Nephron (organoid): ENCODE data around the gene RBFOX1.

ENCODE experiments used
- H3K27ac Mint-ChIP-seq, 3 experiments: 2 replicates each; pipeline ENCODE4 v1.8.0; 2020; ENCODE audit warnings: mixed read lengths in 3 of 3, mild to moderate bottlenecking in 2 of 3, moderate library complexity in 1 of 3
- H3K27me3 Mint-ChIP-seq: 2 replicates; pipeline ENCODE4 v1.8.0; 2021; ENCODE audit warnings: low read depth, mild to moderate bottlenecking, moderate library complexity, mixed read lengths
- H3K36me3 Mint-ChIP-seq: 2 replicates; pipeline ENCODE4 v1.8.0; 2020; ENCODE audit warnings: low read depth, mixed read lengths
- H3K4me1 Mint-ChIP-seq: 2 replicates; pipeline ENCODE4 v1.8.0; 2020; ENCODE audit warnings: mixed read lengths
- H3K4me3 Mint-ChIP-seq, 3 experiments: 2 replicates each; pipeline ENCODE4 v1.8.0; 2020; ENCODE audit warnings: mild to moderate bottlenecking in 3 of 3, mixed read lengths in 3 of 3, moderate library complexity in 2 of 3
- H3K9me3 Mint-ChIP-seq: 2 replicates; pipeline ENCODE4 v1.8.0; 2020; ENCODE audit warnings: mixed read lengths
- TF ChIP-seq, protein P1 (sequence below), 3 experiments: fragments of 200-600 bp; sonication (generic); IDR thresholded peaks; one replicate each; pipeline ENCODE4 v1.5.0; 2021; ENCODE audit warnings: antibody characterized with exemption in 3 of 3; ENCODE audit not compliant: unreplicated experiment in 3 of 3

RBFOX1 gene

DNA sequence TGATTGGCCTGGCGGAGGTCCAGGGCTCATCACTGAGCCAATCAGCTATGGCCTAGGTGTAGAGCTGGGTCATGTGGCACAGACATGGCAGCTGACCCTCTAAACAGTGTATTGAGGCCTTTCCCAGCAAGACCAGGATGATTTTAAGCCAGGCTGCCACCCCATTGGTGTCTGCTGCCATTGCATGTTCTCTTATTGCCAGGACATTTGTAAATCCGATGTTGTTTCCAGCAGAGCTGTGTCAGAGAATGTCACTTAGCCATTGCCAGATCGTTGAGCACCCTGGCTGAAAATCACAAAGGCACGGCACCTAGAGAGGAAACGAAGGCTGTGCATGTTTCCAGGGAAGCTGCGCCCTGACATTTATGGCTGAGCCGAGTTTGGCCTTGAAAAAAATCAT, 33.4 kb downstream of the RBFOX1 start:
- TF ChIP-seq, protein P1, sequence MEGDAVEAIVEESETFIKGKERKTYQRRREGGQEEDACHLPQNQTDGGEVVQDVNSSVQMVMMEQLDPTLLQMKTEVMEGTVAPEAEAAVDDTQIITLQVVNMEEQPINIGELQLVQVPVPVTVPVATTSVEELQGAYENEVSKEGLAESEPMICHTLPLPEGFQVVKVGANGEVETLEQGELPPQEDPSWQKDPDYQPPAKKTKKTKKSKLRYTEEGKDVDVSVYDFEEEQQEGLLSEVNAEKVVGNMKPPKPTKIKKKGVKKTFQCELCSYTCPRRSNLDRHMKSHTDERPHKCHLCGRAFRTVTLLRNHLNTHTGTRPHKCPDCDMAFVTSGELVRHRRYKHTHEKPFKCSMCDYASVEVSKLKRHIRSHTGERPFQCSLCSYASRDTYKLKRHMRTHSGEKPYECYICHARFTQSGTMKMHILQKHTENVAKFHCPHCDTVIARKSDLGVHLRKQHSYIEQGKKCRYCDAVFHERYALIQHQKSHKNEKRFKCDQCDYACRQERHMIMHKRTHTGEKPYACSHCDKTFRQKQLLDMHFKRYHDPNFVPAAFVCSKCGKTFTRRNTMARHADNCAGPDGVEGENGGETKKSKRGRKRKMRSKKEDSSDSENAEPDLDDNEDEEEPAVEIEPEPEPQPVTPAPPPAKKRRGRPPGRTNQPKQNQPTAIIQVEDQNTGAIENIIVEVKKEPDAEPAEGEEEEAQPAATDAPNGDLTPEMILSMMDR (IDR thresholded peaks at IDR 0.05; ENCODE audit: unreplicated experiment in 3 of 3): no peak
- Mint-ChIP-seq H3K27ac (no peak overlapping the region), H3K9me3 (no peaks in the 10 kb centered on the region), H3K4me3 (no peak overlapping the region), H3K36me3 (no peaks in the 10 kb centered on the region), H3K27me3 (no peaks in the 10 kb centered on the region), H3K4me1 (peaks cover 12% of the 10 kb centered on the region)

DNA sequence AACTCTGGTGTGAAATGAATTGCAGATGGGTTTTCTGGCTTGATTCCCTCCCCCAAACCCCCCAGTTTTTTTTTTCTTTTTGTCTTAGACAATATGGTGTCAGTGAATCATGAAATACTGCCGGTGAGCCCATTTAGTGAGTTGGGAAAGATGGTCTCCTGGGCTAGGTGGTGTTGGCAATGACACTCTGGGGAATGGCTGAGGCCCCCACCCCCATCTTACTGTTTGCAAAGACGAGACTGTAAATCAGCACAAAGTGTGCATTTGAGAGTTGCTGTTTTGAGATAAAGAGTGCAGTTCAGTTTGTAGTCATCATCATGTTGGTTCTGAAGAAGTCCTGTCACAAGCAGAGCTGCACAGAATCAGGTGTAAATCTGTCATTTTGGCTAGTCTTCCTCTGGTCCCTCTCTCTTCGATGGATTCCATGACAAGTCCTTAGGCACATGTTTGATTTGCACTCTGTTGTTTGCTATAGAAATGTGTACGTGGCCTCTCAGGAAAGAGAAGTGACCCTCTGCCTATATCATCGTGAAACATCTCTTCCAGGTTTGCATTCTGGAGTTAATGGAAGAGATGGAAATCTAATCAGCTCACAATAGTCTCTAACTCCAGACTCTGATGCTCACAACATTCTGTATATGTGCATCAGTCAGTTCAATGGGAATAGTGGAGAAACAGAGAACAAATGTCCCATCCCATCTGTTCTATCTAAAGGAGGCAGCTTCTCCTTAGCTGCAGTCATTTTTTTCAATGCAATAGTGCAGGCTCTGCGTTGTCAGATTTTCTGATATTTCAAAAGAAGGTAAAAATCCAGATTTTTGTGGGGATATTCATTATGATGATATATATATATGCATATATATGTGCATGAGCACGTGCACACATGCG, 34.6 kb downstream of the RBFOX1 start:
- Mint-ChIP-seq H3K4me3 (no peak overlapping the region), H3K27me3 (no peaks in the 10 kb centered on the region), H3K27ac (no peak overlapping the region), H3K9me3 (no peaks in the 10 kb centered on the region), H3K4me1 (peaks cover 12% of the 10 kb centered on the region), H3K36me3 (no peaks in the 10 kb centered on the region)
- TF ChIP-seq, protein P1 (IDR thresholded peaks at IDR 0.05; ENCODE audit: unreplicated experiment in 3 of 3): no peak

DNA sequence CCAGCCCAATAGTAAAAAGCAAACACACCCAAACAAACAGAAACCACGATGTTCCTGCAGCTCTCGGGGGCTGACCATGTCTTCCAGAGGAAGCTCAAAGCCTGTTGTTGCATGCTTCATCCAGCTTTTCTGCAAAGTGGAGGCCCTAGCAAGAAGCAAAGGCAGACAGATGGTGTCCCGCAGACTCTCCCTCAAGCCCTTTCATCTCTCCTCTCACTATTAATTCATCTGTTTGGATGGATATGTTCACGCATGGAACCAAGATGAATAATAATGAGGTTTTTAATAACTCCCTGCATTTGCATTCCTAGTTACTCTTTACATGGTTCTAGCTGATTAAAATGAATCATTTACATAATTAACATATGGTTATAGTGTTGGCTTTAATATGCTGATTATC, 36.6 kb downstream of the RBFOX1 start:
- Mint-ChIP-seq H3K36me3 (no peaks in the 10 kb centered on the region), H3K9me3 (no peaks in the 10 kb centered on the region), H3K27ac (no peak overlapping the region), H3K4me1 (peaks cover 13% of the 10 kb centered on the region), H3K4me3 (no peak overlapping the region), H3K27me3 (no peaks in the 10 kb centered on the region)
- TF ChIP-seq, protein P1 (IDR thresholded peaks at IDR 0.05; ENCODE audit: unreplicated experiment in 3 of 3): no peak

DNA sequence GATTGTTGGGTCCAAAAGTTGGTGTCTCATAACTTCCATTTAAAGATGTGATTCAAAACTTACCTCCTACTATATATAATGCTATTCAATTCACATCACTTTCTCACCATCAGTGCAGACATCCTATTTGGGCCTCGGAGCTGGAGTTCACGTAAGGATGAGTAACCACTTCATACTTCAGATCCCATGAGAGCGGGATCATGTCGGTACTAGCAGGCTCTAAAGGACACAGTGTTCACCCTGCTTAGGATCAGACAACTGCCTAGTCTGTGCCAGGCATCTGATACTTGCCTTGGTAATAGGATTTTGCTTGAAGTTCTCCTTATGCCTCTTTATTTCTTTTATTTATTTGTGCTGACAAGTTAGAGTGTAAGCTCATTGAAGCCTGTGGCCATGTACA, 39.5 kb downstream of the RBFOX1 start:
- TF ChIP-seq, protein P1 (IDR thresholded peaks at IDR 0.05; ENCODE audit: unreplicated experiment in 3 of 3): no peak
- Mint-ChIP-seq H3K27ac (no peak overlapping the region), H3K4me1 (peaks cover 15% of the 10 kb centered on the region), H3K4me3 (no peak overlapping the region), H3K27me3 (no peaks in the 10 kb centered on the region), H3K9me3 (no peaks in the 10 kb centered on the region), H3K36me3 (no peaks in the 10 kb centered on the region)

DNA sequence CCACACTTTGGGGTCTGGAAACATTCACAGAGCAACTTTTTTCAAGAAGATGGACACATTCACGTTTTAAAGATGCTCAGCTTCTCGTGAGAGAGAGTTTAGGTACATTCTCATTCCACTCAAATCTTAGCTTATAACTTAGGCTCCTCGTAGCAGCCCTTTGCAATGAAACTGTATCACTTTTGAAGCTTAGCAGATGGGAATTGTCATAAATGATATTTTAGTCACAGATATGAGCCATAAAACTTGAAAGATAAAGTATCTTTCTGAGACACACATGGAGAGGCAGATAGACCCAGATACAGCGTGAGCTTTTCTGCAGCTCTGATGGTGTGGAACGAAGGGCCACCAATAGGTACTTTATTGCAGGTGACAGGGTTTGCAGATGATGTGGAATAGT, 41.1 kb downstream of the RBFOX1 start:
- H3K9me3 Mint-ChIP-seq: no peaks in the 10 kb centered on the region
- H3K36me3 Mint-ChIP-seq: no peaks in the 10 kb centered on the region
- TF ChIP-seq, protein P1 (IDR thresholded peaks at IDR 0.05; ENCODE audit: unreplicated experiment in 3 of 3): no peak
- peaks cover 4% of the 10 kb centered on the region for H3K27me3 Mint-ChIP-seq
- H3K4me1 Mint-ChIP-seq: peaks cover 10% of the 10 kb centered on the region
- H3K4me3 Mint-ChIP-seq: no peak overlapping the region
- H3K27ac Mint-ChIP-seq: no peak overlapping the region
